Measurements from ENCODE around the gene SH3BGR.
A peak's percentile ranks its signal among the peaks of the same experiment; 100 is the strongest.
"Not testable (repeated sequence)": the region's sequence is repeated elsewhere in the genome, so short reads cannot be mapped to it uniquely, and the experiment has no call there.

The SH3BGR gene

DNA sequence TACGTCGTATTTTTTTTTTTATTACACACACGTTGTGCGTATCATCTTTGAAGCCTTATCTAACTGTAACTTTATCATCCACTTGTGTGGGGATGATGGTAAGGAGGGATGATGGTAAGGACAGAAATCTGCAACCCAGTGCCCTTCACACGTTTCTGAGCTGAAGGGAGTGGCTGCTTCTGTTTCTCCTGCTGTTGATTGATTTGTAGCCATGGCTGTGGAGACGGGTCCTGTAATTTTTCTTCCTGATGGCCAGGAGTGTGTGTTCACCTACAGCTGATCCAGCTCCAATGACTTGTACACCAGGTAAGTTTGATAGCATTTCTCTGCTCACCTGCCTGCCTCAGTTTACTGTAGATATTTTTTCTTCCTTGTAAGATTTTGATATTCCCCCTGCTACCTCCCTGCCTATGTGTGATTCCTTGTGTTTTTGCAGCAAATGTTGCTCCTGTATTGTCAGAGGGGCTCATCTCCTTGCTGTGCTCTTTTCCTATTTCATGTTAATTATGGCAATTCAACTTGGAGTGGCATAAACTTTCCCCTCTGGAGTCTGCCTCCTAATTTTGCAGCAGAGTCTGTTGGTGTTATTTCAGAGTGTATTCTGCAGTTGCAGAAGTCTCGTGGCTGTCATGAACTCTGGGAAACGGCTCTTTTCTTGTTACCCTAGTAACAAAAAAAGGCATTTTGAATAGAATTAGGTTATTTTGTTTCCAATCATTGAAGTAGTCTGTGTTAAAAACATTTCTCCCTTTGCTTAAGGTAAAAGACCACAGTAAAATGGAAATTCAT, 64.1 kb downstream of the SH3BGR start:
- DNase-seq = no peak

DNA sequence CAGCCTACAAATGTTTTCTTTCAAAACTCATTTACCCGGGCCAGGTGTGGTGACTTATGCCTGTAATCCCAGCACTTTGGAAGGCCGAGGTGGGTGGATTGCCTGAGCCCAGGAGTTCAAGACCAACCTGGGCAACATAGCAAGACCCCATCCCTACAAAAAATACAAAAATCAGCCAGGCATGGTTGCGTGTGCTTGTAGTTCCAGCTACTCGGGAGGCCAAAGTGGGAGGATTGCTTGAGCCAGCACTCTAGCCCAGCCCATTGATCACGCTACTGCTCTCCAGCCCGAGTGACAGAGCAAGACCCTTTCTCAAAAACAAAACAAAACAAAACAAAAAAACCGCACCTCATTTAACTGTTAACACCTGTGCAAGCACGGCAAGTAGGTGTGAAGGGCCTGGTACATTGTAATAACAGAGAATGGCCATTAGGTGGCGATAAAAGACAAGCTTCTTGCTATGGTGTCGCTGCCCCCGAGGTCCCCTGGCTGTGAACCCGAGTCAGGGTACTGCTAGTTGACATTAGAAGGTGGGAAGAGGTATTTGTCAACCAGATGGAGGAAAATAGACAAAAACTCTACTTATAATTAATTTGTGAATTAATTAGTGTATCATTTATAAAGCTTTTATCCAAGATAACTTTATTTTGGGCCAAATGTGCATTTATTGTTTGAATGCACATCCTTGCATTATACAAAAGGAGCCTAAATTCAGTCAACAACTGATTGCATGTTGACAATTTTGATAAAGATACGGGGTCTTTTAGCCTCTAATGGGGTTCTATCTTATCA, 66.5 kb downstream of the SH3BGR start:
- peak; percentile 52 for DNase-seq

DNA sequence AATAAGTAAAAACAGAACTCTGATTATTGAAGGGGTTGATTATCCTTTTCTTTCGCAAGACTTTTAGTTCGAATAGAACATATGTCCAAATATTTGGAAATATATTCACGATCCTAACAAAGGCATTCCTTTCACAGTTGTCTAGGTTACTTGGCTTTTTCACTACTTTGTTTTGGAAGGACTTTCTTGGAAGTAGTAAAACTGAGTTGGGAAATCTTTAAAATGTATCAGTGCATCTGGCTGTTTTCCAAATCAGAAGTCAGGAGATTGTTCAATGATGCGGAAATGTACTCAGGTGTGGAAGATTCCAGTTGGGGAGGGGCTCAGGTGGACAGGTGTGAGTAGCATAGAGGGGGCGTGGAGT, 67.1 kb downstream of the SH3BGR start:
- DNase-seq = no peak

DNA sequence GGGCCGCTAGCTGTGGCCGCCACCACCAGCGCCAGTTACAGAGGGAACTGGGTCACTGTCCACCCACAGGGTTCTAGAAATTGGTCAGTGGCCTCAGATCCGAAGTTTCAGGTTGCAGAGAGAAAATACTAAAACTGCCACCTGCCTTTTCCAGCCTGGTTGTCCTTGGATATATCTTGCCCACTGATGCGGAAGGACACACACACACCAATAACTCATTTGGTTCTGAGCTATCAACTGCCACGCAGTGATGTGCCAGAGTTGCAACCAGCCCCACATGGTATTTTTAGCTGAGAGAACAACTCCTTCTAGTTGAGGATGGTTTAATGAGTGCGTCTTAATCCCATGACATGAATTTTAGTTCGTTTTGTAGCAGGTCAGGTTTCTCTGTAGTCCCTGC, 68.1 kb downstream of the SH3BGR start:
- no peak for DNase-seq

DNA sequence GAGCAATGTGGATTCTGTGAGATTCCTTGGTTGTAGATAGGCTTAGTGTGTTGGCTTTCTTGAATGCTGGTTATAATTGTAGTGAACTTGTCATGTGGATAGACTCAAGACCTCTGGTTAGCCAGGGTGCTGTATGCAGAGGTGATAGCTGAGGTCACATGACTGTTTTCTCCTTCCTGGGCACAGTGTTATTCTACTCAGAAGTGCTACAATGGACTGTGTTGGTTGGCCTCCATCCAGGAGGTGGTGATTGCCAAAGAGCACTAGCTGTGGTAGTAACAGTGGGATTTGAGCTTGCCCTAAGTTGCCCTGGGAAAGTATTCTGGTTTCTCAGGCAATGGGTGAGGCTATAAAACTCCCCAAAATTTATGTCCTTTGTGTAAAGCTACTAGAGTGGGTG, 71.6 kb downstream of the SH3BGR start:
- DNase-seq = no peak

DNA sequence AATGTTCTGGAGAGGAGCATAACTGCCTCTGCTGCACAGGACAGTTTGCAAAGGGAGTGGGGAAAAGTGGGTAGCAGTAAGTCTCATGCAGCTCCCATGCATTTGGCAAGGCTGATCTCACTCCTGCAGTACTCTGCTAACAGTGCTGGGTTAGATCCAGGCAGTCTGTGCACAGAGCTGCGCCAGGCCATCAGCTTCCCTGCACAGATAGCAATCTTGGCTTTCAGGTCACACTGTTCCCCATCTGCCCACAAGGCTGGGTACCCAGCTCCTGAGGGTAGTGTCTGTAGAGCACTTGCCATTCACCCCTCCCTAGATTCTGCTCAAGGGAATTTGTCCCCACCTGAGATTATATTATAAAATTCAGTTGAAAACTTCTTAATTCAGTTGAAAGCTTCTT, 72.1 kb downstream of the SH3BGR start:
- DNase-seq = no peak

DNA sequence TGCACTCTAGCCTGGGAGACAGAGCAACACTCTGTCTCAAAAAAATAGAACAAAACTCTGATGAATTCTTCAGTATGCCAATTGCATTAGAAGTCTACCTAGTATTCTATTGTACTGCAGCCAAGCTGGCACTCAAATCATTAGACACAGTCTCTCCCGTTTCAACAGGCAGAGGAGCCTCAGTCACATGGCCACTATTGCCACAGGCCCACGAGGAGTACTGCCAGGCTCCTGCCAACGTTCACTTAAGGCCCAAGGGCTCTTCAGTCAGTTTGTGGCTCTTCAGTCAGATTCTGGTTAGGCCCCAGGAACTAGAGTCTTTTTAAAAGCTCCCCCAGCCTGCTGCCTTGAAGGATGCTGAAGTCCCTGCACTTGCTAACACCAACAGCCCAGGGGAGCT, 73.4 kb downstream of the SH3BGR start:
- no peak for DNase-seq

DNA sequence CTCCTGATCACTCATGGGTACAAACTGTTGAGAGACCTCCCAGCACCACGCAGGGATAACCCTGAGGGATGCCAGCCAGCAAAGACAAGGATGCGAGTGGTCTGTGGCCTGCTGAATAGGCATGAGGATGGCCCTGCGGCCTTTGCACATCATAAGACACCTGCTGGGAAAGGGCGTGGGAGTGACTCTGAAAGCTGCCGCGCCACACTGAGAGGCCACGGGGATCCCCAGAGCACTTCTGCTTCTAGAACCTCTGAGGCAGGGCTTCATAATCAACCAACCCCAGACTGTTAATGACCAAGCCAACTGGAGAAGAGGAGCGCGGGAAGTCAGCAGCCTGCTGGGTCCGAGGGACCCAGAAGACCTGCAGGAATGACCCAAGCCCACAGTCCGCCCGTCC, 73.8 kb downstream of the SH3BGR start:
- DNase-seq = no peak

DNA sequence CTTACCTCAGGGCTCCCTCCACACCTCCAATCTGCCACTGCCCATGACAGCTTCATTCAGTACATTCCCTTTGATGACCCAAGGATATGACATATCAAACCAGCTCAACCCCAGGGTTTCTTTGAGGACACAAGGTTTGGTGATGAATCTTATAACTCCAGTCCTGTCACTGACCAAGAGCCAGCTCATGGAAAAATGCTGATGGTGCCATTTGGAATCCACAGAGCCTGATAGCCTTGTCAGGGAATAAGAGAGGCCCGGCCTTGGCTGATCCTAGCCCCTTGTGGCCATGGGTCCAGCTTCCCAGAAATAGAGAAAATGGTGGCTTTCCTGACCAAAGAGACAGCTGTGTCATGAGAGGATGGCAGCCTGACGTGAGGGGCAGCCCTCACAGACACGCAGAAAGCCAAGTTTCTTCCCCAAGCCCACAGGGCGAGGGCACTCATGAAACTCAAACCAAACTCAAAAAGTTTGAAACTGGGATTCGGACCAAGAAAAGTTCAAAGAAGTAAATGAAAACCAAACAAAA, 75.4 kb downstream of the SH3BGR start:
- DNase-seq = no peak

DNA sequence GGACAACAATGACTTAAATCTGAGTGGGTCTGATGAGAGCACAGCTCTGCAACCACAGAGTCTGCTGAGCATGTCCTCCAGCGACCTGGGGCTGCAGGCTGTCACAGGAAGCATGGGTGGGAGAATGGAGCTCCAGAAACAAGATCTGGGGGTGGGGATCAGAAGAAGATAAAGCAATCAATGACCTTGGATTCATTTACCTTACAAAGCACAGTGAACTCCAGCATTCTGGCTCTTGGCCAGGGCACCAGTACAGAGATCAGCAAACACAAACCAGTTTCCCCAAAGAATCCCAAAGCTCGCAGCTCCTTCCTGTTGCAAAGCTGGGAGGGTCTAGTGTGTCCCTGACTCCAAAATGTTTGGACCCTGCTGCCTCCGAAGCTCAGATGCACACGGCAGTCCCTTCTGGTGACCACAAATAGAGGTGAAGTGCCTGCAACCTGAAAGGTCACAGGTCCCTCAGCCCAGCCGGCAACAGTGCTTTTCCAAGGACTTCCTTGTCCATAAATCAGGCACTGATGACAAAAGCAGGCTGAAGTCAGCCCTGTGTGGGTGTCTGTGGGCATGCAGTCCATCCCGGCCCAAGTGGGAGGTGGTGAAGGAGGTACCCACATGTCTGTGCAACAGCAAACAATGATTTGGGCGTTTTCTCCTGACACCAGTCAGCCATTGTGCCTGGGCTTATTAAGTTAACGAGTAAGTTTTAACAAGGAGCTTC, 76.1 kb downstream of the SH3BGR start:
- no peak for DNase-seq

DNA sequence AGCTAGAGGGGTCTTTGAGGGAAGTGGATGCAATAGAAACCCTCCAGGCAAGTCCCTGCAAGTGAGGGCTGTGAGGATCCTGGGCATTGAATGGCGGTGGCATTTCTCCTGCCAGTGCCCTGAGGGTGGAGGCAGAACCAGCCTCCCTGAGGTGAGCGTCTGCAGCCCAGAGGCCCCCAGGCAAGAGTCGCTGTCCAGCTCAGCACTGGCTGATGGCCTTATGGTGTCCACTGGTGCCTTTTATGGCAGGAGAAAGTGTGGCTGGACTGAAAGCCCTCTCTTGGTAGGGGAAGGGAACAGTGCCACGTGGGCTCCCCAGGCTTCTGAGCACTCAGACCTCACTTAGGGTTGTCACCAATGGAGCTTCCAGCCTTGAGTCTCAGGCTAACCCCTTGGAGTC, 77.3 kb downstream of the SH3BGR start:
- peak; percentile 4 for DNase-seq

DNA sequence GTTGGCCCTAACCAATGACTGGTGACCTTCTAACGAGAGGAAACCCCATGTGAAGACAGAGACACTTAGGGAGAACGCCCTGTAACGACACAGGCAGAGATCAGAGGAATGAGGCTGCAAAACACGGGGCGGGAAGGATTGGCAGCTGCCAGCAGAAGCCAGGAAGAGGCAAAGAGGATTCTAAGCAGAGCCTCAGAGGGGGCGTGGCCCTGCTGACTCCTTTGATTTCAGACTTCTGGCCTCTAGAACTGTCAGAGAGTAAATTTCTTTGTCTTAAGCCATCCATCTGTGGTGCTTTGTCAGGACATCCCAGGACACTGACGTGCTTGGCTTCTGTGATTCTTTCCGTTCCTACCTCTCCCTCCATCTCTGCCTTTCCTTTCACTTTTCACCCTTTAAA, 79.3 kb downstream of the SH3BGR start:
- no peak for DNase-seq

DNA sequence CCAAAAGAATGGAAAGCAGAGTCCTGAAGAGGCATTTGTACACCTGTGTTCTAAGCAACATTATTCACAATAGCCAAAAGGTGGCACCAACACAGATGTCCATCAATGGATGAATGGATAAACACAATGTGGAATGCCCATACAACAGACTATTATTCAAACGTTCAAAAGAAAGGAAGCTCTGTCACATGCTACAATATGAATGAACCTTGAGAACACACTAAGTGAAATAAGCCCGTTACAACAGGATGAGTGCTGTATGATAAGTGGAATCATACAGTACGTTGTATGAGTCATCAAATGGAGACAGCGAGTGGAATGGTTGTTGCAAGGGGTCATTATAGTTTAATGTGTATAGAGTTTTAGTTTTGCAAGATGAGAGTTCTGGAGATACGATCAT, 80.1 kb downstream of the SH3BGR start:
- no peak for DNase-seq

DNA sequence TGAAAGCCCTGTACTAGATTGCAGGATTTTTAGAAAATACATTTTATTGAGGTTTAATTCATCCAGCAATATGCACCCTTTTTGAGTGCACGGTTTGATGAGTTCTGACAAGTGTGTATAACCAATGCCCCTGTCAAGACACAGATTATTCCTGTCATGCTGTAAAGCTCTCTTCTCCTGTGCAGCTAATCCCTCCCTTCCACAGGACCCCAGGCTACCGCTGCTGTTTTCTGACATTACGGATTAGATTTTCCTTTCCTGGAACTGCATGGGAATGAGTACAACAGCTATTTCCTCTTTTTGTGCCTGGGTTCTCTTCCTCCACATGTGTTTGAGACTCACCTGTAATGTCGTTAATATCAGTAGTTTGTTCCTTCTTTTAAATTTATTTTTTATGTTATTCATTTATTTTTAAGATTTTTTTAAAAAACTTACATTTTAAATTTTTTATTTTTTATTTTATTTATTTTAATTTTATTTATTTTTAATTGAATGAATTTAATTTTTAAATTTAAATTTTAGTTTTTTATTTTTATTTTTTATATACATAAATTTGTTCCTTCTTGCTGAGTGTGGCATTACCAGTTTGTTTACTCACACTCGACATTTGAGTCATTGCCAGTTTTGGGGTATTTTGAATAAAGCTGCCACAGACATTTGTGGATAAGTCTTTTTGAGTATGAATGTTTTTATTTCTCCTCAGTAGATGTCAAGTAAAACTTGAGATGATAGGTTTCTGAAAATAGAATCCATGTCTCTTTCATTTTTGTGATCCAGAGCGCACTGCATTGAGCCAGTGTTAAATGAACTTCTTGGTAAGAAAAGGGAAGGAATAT, 82.0 kb downstream of the SH3BGR start:
- no peak for DNase-seq

DNA sequence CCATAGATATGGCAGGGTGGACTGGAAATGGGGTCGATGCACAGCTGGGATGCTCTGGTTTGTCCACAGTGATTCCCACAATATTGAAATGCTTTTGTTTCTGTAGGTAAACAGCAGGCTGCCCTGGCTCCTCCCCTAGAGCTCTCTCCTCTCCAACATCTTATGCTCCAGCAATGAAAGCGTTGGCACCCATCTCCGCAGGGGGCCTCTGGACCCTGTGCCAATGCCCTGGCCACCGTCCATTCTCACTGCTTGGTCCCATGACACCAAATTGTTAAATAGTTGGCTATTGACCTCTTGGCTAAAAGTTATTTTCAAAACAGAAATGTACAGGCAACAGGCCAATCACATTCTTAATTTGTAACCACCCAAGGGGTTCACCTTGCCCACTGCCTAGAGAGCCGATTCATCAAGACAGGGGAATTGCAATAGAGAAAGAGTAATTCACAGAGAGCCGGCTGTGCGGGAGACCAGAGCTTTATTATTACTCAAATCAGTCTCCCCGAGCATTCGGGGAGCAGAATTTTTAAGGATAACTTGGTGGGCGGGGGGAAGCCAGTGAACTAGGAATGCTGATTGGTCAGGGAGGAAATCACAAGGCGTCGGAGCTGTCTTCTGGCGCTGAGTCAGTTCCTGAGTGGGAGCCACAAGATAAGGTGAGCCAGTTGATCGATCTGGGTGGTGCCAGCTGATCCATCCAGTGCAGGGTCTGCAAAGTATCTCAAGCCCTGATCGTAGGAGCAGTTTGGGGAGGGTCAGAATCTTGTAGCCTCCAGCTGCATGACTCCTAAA, 84.1 kb downstream of the SH3BGR start:
- DNase-seq = no peak

DNA sequence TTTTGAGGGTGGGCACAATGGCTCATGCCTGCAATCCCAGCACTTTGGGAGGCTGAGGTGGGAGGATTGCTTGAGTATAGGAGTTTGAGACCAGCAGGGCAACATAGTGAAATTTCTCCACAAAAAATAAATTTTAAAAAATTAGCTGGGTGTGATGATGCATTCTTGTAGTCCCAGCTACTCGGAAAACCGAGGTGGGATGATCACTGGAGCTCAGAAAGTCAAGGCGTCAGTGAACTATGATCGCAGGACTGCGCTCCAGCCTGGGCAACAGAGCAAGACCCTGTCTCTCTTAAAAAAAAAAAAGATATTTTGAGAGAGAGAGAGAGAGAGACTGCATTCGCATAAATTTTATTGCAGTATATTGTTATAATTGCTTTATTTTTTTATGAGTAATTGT, 85.1 kb downstream of the SH3BGR start:
- no peak for DNase-seq

DNA sequence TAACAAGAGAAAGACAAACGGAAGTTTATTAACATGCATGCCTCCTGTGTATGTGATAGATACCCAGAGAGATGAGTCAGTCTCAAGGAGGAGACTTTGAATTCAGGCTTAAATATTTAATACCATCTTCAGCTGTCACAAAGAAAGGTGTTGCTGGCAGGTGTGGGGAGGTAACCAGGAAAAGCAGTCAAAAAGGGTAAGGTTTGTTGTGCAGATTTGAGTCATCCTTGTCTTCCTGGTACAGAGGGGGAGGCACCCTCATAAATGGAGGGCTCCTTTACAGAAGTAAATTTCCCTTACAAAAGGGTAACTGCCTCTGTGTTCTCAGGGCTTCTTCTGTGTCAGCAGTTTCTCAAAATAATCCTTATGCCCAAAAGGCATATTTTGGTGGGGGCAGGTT, 85.8 kb downstream of the SH3BGR start:
- no peak for DNase-seq

DNA sequence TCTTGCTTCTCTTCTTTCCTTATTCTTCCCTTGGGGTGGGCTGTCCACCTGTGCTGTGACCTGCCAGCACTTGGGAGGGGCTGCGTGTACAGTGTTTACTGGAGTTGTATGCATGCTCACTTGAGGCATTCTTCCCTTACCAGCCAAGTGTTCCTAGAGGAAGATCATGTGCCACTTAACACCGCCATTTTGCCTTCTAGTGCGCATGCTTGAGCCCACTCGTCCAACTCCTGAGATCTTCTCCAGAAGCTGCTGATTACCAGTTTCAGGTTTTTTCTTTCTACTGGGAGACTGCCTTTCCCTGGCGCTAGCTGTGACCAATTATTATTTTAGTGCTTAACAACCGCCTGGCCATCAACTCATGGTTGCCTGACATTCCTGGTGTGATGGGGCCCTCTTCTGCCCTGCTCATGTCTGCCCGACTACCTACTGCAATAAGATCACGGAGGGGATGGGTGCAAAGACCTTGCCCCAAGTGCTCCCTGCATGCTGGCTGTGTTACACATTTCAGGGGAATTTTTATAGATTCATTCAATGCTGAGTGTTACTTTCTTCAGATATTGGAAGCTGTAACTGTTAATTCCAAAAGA, 86.8 kb downstream of the SH3BGR start:
- DNase-seq = no peak

DNA sequence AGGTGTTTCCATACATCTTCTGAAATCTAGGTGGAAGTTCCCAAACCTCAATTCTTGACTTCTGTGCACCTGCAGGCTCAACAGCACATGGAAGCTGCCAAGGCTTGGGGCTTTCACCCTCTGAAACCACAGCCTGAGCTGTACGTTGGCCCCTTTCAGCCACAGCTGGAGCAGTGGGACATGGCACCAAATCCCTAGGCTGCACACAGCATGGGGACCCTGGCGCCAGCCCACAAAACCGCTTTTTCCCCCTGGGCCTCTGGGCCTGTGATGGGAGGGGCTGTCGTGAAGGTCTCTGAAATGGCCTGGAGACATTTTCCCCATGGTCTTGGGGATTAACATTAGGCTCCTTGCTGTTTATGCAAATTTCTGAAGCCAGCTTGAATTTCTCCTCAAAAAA, 88.6 kb downstream of the SH3BGR start:
- DNase-seq = not testable (repeated sequence)

DNA sequence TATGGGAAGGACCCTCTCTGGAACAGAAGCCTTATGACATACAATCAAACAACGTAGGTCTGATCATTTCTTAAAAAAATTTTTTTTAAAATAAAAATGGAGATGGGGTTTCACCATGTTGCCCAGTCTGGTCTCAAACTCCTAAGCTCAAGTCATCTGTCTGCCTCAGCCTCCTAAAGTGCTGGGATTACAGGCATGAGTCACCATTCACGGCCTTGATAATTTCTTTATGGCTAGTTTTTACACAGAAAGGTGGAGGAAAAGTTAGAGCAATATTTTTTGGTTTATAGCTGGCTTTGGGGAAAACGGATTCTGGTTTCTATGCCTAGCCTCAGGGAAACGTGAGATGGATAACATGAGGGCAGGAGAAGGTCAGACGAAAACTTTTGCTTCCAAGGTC, 91.0 kb downstream of the SH3BGR start:
- no peak for DNase-seq

DNA sequence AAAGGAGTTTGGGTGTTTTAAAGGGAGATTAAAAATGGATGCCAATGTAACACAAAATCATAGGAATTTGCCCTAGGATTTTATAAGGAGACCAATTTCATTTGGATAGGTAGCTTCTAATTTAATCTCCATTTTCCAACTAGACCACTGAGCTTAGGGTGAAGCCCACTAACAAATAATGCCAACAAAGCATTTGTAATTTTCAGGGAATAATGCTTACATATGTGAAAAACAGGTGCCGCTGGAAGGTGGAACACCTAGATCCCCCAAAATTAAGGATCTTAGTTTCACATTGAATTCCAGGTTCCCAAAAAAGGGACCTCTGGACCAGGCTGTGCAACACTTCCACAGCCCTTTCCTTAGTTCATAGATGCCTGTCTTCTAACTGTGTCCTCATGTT, 94.8 kb downstream of the SH3BGR start:
- DNase-seq = no peak
